ENCODE data around the gene BASP1.
"Not testable (repeated sequence)": the region's sequence is repeated elsewhere in the genome, so short reads cannot be mapped to it uniquely, and the experiment has no call there.

BASP1 gene

DNA sequence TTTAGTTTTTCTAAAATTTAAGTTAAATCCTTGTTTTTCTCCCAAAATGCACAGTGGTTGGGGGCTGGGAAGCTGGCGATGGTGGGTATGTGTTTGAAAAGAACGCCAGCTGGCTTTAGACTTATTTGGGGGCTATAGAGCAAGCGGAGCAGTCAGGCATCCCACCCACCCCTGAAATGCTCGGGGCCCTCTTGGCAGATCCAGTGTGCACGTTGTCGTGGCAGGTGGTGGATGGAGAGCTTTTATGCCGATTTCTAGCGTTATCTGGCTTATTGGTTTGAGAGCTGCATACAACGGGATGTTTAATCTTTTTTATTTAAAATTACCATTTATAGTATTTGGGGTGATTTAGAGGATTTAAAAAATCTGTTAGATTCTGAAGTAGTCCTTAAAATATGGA is 8.1 kb downstream of the BASP1 start:
- DNase-seq, result no peak

DNA sequence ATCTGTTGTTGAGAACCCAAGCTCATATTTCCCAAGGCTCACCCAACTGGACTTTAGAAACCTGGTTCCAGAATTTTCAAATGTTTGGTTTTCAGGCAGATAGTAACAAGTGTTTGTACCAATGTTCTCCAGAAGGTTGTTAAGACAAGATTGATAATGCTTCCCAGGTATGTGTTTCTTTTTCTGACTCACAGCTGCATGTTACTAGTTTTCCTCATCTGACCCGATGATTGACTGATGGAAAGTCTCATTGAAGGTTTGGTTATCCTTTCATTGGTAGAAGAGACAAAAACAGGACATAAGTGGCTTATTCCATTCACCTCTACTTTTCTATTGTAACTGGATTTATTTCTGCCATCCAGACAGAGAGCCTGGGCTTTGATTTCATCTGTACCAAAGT is 10.4 kb downstream of the BASP1 start:
- DNase-seq, result no peak

DNA sequence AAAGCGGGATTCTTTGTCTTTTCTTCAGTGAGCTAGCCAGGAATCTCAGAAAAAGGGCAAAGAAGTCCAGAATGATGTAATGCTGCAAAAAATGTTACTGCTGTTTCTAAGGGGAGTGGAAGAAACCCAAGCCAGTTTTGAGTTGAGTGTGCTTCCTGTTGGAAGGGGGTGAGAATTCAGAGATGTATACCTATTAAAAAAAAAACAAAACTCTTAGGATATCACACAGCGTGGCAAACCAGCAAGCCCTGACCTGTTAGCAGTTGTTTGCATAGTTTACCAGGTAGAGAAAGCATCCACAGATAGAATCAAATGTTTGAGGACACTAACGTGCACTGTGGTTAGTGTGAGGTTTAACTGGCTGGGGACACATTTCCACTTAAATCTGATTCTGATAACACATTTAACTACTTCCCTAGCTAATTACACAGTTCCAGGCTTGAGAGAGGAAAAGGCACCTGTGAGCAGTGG is 11.4 kb downstream of the BASP1 start:
- DNase-seq, result peak; percentile 87

DNA sequence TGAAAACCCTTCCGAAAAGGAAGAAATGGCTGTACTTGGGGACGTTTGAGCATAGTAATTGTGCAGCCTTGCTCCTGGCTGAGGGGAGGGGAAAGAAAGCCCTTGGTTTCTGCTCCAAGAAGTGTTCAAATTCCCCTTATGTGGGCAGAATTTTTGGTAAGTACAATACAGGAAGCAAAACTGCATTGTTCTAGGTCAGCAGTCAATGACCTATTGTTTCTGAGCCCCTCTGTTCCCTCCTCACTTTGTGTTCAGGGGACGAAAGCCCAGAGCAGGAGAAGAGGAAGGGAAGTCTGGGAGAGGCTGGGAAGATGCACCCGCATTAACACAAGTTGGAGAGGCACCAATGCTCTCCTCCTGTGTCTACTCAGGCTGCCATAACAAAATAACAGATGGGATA is 11.9 kb downstream of the BASP1 start:
- no peak for DNase-seq

DNA sequence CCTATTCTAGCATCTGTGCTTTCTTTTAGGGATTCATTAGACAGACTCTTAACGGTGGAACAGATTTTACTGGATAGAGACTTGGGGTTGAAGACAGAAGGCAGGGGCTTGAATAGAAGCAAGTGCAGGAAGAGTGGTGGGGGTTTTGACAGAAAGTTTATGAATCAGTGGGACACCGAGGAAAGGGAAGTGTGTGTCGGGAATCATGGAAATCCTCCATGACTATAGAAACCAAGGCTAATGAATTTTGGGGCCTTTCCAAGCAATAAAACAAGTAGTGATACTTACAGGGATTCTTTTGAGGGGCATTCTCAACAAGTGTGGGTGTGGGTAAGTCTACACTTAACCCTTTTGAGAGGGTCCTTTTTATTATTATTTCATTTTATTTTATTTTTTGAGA is 12.8 kb downstream of the BASP1 start:
- no peak for DNase-seq

DNA sequence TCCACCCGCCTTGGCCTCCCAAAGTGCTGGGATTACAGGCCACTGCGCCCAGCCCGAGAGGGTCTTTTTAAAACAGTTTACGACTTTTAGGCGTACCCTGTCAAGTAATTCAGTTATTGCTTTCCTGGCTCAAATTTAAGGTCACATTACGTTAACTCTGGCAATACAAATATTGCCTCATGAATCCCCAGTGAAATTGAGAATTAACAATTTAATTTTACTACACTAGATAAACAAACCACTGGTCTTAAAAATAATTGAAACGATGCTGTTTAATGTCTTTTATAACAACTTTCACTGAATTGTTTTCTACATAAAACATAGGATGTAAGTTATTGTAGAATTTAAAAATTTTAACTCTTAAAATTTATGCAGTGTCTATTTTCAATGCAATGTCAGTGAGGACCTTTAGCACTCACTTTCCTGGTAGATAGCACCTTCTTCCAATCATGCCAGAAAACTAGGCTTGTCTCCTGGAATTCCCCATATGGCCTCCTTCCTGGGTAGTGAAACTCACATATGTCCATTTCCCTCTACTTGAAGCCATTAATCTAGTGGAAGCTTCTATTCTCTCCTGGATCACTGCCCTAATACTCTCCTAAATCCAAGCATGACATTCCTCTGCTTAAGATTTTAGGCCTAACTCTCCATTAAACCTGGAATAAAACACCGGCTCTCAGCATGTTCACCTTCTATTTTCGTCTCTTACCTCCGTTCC is 13.5 kb downstream of the BASP1 start:
- no peak for DNase-seq

DNA sequence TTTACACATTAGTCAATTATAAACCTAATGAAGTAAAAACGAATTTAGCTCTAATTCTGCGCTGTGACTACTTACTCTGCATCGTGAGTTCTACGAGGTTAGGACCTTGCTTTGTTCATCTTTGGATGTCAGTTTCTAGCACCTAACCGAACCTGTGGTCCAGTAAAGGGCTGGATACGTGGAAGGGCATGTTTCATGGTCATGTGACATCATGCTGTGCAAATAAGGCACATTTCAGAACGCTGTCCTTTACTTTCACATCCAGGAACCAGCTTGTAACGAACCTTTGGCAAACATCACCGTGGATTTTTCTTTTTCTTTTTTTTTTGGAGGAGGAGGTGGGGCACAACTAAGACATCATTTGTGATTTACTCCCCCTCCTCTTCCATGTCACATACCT is 15.0 kb downstream of the BASP1 start:
- DNase-seq, result no peak

DNA sequence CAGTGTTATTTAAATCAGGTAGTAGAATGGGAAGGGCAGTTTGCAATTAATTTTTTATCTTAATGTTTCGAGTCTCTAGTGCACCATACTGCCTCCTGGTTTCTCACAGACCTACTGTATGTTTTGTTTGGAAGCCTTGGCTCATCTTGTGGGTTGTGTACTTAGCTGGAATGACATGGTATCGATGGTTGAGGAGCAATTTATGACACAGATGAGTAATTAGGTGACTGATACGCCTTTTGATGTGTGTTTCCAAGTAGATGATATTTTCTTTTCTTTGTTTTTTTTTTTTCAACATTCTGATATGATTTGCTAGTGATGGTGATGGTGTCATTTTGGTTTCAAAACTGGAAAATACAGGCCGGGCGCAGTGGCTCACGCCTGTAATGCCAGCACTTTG is 16.1 kb downstream of the BASP1 start:
- no peak for DNase-seq

DNA sequence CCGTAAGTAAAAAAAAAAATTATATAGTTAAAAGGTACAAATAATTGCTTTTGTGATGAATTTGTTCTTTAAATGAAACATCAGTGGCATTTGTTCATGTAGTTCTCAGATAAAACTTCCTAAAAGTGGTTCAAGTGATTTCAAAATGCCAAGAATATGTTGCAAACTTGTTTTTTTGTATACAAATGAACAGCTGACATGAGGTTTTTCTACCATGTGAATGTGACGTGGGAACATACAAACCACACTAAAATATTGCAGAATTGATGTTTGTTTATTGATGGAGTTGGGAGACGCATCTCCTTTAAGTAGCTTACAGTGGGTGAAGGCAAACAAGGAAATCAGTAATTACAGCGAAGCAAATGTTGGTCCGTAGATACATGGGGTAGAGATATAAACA is 16.9 kb downstream of the BASP1 start:
- no peak for DNase-seq

DNA sequence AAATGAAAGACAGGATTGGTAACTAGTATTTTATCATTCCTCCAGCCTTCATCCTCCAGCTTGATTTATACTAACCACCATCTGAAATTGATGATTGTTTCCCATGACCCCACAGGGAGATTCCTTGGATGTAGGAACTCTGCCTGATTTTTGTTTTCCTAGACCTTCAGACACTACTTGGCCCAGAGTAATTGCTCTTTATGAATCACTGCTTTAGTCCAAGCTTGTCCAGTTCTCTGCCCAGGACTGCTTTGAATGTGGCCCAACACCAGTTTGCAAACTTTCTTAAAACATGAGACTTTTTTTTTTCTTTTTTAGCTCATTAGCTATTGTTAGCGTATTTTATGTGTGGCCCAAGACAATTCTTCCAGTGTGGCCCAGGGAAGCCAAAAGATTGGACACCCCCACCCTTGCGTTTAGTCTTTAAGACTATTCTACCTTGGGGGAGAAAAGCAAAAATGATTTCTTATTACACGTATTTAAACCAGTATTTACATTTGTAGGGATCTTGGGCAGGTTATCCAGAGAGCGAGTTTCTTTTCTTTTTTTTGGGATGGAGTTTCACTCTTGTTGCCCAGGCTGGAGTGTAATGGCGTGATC is 18.4 kb downstream of the BASP1 start:
- no peak for DNase-seq

DNA sequence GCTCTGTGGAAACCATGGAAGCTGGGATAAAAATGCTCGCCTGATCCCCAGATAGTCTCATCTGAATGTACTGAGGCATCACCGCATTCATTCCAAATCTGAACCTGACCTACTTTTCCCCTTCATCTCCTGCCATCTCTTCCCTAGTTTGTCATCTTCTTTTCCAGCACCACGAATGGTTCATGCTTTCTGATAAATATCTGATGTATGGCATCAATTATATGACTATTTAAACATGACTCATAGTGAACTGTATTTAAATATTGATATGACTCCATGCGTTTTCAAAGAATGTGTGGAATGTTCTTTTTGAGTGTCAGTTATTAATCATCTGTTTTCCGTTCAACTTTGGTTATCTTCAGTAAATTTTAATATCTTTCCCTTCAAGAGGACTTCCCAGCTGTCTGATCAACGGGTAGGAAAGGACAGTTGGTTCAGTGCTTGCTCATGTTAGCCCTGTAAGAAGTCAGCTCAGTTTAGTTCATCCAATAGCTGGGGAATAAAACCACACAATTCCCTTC is 21.1 kb downstream of the BASP1 start:
- no peak for DNase-seq

DNA sequence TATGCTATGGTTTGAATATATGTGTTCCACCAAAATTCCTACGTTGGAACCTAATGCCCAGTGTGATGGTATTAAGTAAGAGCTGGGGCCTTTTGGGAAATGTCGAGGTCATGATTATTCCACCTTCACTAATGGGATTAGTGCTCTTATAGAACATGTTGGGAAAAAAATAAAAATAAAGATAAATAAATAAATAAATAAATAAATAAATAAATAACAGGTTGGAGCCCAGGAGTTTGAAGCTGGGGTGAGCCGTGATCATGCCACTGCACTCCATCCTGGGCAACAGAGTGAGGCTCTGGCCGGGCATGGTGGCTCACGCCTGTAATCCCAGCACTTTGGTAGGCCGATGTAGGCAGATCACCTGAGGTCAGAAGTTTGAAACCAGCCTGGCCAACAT is 22.5 kb downstream of the BASP1 start:
- no peak for DNase-seq

DNA sequence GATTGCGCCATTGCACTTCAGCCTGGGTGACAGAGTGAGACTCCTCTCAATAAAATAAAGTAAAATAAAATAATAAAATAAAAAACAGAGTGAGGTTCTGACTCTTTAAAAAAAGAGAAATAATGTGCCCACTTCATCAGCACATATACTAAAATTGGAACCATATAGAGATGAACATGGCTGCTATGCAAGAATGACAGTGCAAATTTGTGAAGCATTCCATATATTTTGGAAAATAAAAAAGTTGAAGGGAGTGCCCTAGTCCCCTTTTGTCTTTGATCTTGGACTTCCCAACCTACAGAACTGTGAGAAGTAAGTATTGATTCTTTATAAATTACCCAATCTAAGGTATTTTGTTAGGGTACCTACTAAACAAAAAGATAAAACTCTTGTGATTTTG is 23.1 kb downstream of the BASP1 start:
- no peak for DNase-seq

DNA sequence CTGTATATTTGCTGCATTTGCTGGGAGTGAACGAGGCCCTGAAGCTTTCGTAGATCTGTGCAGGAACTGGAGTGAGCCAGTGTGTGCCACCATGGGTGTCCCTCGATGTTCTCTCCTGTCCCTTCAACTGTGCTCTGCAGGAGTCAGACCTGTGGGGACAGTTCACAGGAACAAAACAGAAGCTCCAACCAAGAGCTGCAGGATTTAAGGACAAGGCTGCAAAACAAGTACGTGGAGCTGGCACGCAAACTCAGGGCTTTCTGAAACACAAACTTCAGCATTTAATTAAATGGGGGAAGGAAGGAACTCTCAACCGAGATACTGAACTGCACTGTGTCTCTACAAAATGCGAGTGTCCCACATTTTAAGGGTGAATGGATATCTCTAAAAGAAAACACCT is 24.2 kb downstream of the BASP1 start:
- no peak for DNase-seq

DNA sequence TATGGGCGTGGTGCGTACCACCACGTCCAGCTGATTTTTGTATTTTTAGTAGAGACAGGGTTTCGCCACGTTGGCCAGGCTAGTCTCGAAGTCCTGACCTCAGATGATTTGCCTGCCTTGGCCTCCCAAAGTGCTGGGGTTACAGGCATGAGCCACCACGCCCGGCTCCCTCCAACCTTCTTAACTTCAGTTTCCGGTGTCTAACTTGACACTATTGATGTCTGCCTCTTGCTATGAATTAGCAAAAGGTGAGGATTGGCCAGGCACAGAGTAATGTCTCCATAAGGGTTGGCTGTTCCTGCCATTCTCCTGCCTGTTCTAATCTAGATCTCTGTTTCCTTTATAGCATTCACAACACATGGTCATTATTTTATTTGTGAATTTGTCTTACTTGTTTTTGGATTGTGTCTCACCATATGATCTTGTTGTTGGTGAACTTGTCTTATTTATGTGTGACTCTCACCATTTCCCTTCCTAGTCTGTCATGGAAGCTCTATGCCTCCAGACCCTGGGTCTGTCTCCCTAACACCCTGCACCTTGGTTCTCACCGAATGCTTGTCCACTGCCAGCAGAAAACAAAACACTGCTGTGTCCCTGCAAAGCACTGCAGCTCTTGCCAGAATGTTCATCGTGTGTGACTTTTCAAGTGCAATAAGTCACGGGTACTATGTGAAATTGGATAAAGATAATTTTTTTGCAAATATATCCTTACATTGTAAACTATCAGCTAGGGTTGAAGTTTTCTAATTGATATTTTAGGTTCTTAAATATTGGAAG is 26.0 kb downstream of the BASP1 start:
- DNase-seq, result peak; percentile 18

DNA sequence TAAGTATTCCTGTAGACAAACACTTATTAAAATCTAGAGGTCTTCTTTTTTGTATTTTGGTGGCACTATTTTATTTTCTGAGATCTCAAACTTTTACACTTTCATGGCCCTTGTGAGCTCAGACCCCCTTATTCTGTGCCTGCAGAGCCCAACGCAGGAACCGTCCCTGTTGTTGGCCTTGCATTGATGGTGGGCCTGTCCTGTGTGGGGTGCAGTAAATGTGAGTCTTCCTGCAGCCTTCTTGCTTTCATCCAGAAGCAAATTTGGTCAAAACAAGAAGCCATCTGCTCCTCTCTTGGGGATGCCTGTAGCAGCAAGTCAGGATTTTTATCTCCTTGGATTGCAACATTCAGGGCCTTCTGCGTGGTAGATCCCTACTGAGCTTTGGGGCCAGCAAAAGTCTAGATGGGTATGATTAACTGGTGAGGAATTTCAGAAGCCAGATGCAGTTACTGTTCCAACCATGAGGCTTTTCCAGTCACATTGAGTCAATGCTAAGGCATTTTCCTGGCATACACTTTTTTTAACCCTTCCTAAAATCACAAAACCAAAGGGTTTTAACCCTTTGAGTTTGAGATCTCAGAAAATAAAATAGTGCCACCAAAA is 31.7 kb downstream of the BASP1 start:
- no peak for DNase-seq

DNA sequence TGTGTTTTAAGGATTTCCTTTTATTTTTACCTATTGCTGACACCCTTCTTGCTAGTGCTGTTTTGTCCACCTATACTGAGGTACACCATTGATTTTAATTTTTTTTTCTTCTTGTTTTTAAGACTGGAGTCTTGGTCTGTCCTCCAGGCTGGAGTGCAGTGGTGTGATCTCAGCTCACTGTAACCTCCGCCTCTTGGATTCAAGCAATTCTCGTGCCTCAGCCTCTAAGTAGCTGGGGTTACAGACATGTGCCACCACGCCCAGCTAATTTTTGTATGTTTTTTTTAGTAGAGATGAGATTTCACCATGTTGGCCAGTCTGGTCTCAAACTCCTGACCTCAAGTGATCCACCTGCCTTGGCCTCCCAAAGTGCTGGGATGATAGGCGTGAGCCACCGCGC is 32.4 kb downstream of the BASP1 start:
- DNase-seq, result not testable (repeated sequence)

DNA sequence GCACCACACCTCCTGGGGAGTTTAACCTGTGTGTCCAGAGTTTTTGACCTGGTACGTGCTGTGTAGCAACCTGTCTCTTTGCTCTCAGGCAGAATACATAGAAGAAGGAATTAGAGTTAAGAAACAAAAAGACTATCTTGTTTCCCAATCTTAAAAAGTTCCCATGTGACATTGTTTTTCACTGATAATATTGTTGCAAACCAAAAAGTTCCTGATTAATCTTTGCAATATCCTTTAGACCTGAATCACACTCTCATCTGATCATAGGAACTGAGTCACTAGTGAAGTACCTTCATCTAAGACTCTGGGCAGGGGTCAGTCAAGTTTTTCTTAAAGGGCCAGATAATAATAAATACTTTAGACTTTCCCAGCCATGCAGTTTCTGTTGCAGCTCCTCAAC is 35.1 kb downstream of the BASP1 start:
- DNase-seq, result peak; percentile 6

DNA sequence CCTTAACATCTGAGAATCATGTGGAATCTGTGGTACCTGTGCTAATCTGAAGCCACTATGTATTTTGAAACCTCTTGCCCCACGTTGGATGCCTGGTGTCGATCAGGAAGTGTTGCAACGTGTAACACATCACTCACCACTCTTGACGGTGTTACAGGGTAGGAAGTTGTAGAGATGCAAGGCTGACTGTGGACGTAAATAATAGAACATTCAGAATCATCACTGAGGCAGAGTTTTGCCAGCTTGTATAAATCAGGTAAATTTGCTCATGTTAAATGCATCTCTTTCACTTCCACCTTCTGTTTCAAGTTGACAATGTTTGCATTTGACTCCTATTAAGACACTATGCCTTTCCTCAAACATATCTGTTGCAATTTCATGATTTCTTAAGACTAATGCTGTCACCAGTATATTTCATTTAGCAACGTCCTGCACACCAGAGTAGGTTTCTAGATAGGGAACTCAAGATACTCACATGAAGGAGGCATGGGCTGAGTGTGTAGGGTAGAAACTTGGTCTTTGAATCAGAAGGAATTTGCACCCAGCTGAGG is 38.1 kb downstream of the BASP1 start:
- DNase-seq, result no peak

DNA sequence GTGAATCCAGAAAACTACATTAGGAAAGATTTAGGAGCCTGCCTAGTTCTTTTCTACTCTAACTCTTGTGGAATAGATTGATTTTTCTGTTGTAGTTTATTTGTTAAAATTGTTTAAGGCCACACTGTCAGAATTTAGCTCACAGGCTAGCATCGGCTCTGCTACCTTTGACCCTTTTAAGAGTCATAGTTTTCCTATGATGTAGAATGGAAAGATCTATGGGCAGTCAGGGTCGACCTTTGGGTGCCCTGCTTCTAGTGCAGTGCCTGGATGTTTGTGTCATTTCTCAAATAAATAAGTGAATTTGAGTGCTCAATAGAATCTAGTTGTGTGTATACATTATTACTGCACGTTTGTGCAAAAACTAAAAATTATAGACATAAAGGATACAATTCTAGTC is 38.7 kb downstream of the BASP1 start:
- no peak for DNase-seq

DNA sequence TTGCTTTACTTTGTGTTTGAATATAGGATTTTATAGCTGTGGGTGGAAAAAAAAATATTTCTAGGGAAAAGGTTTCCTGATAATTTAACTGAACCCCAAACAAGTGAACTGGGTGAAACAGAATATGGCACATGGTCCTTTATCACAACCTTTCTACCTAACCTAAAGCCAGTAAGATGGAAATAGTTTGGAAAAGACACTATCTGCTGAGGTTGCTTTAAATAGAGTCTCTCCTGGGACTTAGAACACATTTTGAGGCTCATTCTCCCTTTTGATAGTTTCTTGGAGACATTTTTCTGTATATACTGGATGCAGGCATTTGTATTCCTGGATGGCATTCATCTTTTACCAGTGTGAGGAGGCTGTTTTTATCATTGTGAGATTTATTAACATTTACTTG is 39.4 kb downstream of the BASP1 start:
- DNase-seq, result no peak

DNA sequence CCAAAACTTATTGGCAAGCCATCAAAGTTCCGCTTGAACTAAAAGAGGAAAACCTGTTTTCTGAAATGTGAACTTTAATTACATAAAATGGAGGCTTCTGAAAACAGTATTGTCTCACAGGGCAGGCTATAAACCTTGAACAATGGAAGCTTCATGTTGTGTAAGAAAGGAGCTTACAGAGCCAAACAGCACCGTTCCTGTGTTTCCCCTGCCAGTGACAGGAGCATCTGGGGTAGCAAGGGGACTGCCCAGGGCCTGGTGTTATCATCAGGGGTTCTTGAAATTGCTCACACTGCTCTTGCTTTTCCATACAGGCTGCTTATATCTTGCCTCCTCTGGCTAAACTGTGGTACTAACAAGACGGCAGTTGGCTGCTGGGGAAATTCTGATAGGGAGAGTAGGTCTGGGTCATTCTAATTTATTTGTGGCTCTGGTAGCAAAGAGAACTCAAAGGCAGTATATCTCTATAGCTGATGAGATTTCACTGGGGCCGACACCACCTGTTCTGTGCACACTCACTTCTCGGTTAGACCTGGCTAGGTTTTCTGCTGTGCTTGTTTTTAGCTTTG is 40.4 kb downstream of the BASP1 start:
- DNase-seq, result no peak

DNA sequence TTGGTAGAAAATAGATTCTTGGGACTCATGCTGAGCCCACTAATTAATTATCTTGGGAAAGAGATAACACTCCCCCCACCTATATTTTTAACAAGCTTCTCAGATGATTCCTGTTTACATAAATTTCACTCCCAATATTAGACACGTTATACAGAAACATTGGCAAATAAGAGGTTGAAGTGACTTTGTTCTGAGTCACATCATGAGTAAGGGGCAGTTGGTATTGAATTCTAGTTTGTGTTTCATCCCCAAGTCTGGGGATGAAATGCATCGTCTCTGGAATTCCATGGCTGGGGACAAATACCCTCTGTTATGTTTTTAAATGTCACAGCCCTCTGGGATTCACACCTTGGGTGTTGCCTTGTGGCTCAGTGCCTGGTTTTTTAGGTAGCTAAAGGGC is 41.0 kb downstream of the BASP1 start:
- DNase-seq, result no peak
